HG03575 (cell line): ENCODE data around the gene FAM162A.
A peak's percentile ranks its signal among the peaks of the same experiment; 100 is the strongest.
"Not testable (repeated sequence)": the region's sequence is repeated elsewhere in the genome, so short reads cannot be mapped to it uniquely, and the experiment has no call there.

Source experiments
- ATAC-seq: cut with Tn5 transposase; IDR thresholded peaks from one replicate; pipeline ENCODE4 v1.9.1; 2021; ENCODE audit not compliant: unreplicated experiment, insufficient number of reproducible peaks, low FRiP score; ENCODE audit errors: extremely low read depth

Gene FAM162A

DNA sequence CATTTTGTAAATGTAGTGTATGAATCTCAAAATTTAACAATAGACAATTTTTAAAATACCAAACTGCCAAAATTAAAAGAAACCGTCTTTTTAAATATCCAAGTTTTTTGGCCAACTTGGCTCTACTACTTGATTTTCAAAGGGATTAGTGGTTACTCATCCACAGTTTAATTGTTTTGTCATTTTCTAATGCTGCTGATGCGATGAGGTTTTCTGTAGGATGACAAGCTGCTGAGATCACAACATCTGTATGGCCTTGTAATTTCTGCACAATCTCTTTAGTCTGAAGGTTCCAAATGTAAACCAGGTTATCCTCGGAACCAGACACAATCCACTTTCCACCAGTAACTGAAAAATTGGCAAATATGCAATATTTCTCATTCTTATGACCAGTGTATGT lies 30.4 kb downstream of the FAM162A start:
- ATAC-seq = no peak

DNA sequence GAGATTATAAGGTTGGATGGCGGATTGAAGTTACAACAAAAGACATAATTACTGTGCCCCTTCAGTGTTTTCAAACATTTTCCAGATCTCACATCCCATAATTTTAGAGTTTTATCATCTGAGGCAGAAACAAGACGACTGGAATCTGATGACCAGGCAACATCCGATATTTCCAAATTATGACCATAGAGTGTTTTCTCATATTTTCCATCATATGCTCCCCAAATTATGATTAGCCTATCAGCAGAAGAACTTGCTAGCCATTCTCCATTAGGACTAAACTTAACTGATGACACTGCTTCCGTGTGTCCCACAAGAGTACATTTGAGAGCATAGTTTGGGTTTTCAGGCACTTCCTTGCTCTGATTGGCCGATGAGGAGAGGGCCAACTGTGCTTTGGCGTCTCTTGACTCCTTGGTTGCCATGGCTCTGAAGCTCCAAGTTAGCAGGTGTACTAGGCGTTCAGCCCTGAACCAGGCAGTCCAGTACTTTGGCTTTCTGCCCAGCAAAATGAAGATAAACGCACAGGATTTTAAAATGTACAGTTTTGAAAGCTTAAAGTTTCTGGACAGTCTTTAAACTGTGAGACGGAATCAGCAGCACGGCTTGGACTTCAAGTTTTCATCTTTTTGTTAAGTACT lies 31.2 kb downstream of the FAM162A start:
- ATAC-seq = peak; percentile 26

GRCh38 chr3:122415762-122416654 lies 32.0 kb downstream of the FAM162A start, which contains the start of gene WDR5B:
Gene WDR5B (minus strand): TSS chr3:122416062. CDS start chr3:122415528, 534 bp downstream.
- peak; percentile 42 for ATAC-seq

GRCh38 chr3:122416966-122417365 lies 33.0 kb downstream of the FAM162A start:
- ATAC-seq = no peak

DNA sequence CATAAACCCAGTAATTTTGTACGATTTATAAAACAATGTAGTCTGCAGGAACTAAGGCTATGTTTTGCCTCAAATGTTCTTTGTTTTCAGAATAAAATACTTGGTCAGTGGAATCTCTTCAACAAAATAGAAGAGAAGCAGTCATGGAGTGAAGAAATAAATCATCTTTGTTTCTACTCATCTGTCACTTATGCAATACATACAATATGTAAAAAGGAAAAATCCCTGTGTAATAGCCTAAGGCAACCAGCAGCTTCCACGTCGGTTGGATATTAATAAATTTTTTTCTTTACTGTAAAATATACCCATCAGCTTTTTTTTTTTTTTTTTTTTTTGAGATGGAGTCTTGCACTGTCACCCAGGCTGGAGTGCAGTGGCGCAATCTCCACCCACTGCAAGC lies 37.1 kb downstream of the FAM162A start:
- ATAC-seq = no peak

GRCh38 chr3:122421836-122422235 lies 37.9 kb downstream of the FAM162A start:
- ATAC-seq = no peak

DNA sequence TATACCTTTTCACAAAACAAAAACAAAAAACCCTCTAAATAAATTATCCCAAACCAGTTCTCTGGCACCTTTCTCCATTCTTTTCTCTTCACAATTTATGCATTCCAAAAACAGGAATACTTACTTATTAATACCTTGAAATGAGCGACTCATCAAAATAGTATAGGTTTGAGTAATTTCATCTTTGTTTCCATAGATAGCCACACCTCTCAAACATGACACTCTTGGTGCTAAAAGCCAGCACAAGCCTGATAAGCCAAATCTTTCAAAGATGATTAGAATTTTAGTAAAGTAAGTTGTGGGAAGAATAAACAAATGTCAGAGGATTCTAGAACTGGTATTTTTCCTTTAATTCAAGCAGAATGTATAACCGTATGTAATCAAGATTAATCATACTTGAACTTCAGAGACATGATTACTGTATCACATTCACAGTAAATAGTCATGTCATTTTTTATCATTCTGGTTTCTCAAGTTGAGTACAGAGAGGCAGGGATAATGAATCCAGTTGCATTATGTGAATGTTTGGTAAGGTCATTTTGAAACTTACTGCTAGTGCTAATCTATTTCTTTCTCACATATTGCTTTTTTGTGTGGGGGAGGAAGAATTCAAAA lies 44.0 kb downstream of the FAM162A start:
- no peak for ATAC-seq

GRCh38 chr3:122430371-122430770 lies 46.4 kb downstream of the FAM162A start:
- no peak for ATAC-seq

DNA sequence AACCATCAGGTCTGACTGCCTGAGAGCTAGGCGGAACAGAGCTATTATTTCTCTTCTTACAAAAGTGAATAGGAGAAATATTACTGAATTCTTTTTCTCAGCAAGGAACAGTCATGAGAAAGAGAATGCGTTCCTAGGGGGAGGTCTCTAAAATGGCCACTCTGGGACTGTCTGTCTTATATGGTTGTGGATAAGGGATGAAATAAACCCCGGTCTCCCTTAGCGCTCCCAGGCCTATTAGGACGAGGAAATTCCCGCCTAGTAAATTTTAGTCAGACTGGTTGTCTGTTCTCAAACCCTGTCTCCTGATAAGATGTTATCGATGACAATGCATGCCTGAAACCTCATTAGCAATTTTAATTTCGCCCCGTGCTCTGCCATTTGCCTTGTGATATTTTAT lies 52.0 kb downstream of the FAM162A start:
- ATAC-seq = no peak

GRCh38 chr3:122443090-122443489 lies 59.1 kb downstream of the FAM162A start:
- no peak for ATAC-seq

GRCh38 chr3:122443762-122444490 lies 59.9 kb downstream of the FAM162A start:
- not testable (repeated sequence) for ATAC-seq

DNA sequence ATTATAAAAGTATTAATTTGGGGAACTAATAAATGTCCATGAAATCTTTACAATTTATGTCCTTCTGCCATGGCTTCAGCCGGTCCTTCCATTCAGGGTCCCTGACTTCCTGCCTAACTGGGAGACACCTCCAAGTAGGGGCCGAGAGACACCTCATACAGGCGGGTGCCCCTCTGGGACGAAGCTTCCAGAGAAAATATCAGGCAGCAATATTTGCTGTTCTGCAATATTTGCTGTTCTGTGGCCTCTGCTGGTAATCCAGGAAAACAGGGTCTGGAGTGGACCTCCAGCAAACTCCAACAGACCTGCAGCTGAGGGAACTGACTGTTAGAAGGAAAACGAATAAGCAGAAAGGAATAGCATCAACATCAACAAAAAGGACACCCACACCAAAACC lies 60.5 kb downstream of the FAM162A start:
- ATAC-seq = not testable (repeated sequence)

- ATAC-seq = not testable (repeated sequence)
Observed at GRCh38 chr3:122448218-122448617, 64.2 kb downstream of the FAM162A start.

GRCh38 chr3:122451371-122451770 lies 67.4 kb downstream of the FAM162A start:
- ATAC-seq = no peak

GRCh38 chr3:122456074-122456473 lies 72.1 kb downstream of the FAM162A start:
- ATAC-seq = no peak

GRCh38 chr3:122457706-122458105 lies 73.7 kb downstream of the FAM162A start:
- ATAC-seq = no peak

- no peak for ATAC-seq
Observed at GRCh38 chr3:122458992-122459391, 75.0 kb downstream of the FAM162A start.

- ATAC-seq = no peak
Observed at GRCh38 chr3:122461806-122462205, 77.8 kb downstream of the FAM162A start.
